Caco-2 (cell line): ENCODE data around the gene SPP1. TPM values are rescaled to one million over a fixed set of nuclear protein-coding genes. Genes with fewer than 3 reads are reported as not detected.
"Not testable (repeated sequence)": the region's sequence is repeated elsewhere in the genome, so short reads cannot be mapped to it uniquely, and the experiment has no call there.

Source experiments
- BruUV-seq: library from RNA; stranded (reverse); fragments of 400-500 nt; replicated peaks from 2 replicates; lab custom pipeline; 2021; lab: Mats Ljungman, UMichigan
- CTCF ChIA-PET: fragments of 300-600 bp; sonication (Branson Sonifier 250); formaldehyde crosslinking; loops from one replicate; lab custom pipeline; 2022; ENCODE audit warnings: antibody characterized with exemption; lab: Charles Lee
- POLR2A ChIA-PET: fragments of 300-600 bp; sonication (Branson Sonifier 250); formaldehyde crosslinking; loops from one replicate; lab custom pipeline; 2022; ENCODE audit warnings: antibody characterized with exemption; lab: Charles Lee
- DNase-seq, 2 experiments: peaks; one replicate each; pipeline versions ENCODE4 v3.0.0 to v3.0.0-alpha.2; 2020 to 2022
- H3K27me3 ChIP-seq: replicated peaks from 2 replicates; pipeline ENCODE4 v1.6.0; 2011; ENCODE audit warnings: low read length; ENCODE audit not compliant: control insufficient read depth, insufficient read depth
- H3K36me3 ChIP-seq: 2 replicates; pipeline ENCODE4 v1.5.1; 2011; ENCODE audit warnings: low read length; ENCODE audit not compliant: control insufficient read depth, insufficient read depth
- H3K4me1 ChIP-seq: fragments of 250-450 bp; sonication (Bioruptor Pico); 2 replicates; pipeline ENCODE4 v1.5.1; 2020; ENCODE audit warnings: mild to moderate bottlenecking
- H3K4me3 ChIP-seq: 2 replicates; pipeline ENCODE4 v1.5.1; 2011; ENCODE audit warnings: low read depth, mild to moderate bottlenecking, control low read depth, low read length
- H3K9me3 ChIP-seq: fragments of 250-450 bp; sonication (Bioruptor Pico); 2 replicates; pipeline ENCODE4 v1.5.1; 2020; ENCODE audit warnings: mild to moderate bottlenecking, moderate library complexity
- H3K27ac Mint-ChIP-seq: one replicate; pipeline ENCODE4 v1.8.0; 2022; ENCODE audit warnings: mixed read lengths; ENCODE audit not compliant: unreplicated experiment
- H3K27me3 Mint-ChIP-seq: one replicate; pipeline ENCODE4 v1.8.0; 2022; ENCODE audit warnings: mixed read lengths; ENCODE audit not compliant: insufficient read depth, unreplicated experiment
- H3K36me3 Mint-ChIP-seq: one replicate; pipeline ENCODE4 v1.8.0; 2022; ENCODE audit warnings: mild to moderate bottlenecking, mixed read lengths; ENCODE audit not compliant: insufficient read depth, unreplicated experiment
- H3K4me1 Mint-ChIP-seq: one replicate; pipeline ENCODE4 v1.8.0; 2022; ENCODE audit warnings: low read depth, mixed read lengths; ENCODE audit not compliant: unreplicated experiment
- H3K4me3 Mint-ChIP-seq: one replicate; pipeline ENCODE4 v1.8.0; 2022; ENCODE audit warnings: mild to moderate bottlenecking, moderate library complexity, mixed read lengths; ENCODE audit not compliant: unreplicated experiment
- H3K9me3 Mint-ChIP-seq: one replicate; pipeline ENCODE4 v1.8.0; 2022; ENCODE audit warnings: mixed read lengths; ENCODE audit not compliant: unreplicated experiment
- CTCF ChIP-seq, 2 experiments: fragments of 200-600 bp in 1 of 2; IDR thresholded peaks; 1 replicate in 1 of 2; 2 replicates in 1 of 2; pipeline versions ENCODE4 v1.5.1 to v1.8.0; 2011 to 2022; ENCODE audit warnings: antibody characterized with exemption in 1 of 2, control low read depth in 1 of 2, inconsistent platforms in 1 of 2, low read depth in 1 of 2, low read length in 1 of 2, mild to moderate bottlenecking in 1 of 2, moderate library complexity in 1 of 2; ENCODE audit not compliant: insufficient read depth in 1 of 2, severe bottlenecking in 1 of 2, unreplicated experiment in 1 of 2
- intact Hi-C: fragments of 100-400 bp; cut with micrococcal nuclease; formaldehyde crosslinking; loops from one replicate; pipeline ENCODE4 v1.10.0; 2022; ENCODE audit not compliant: unreplicated experiment
- total RNA-seq: library from RNA; stranded (reverse); gene quantifications from 2 replicates; pipeline ENCODE4 v1.2.3, GENCODE V29; 2022

SPP1 gene
- total RNA-seq, 1 experiment from 2014 or later = 0.77 TPM

- Histone ChIP-seq H3K4me3 (no peak overlapping the region), H3K27me3 (no peaks in the 10 kb centered on the region), H3K9me3 (no peaks in the 10 kb centered on the region), H3K4me1 (no peaks in the 10 kb centered on the region), H3K36me3 (no peaks in the 10 kb centered on the region)
- POLR2A ChIA-PET = no interaction called here
- no peak for TF ChIP-seq CTCF (IDR thresholded peaks at IDR 0.05; ENCODE audit: insufficient read depth in 1 of 2, low read depth in 1 of 2, low read length in 1 of 2, severe bottlenecking in 1 of 2, unreplicated experiment in 1 of 2)
- Mint-ChIP-seq H3K27me3 (peaks cover 20% of the 10 kb centered on the region), H3K36me3 (no peaks in the 10 kb centered on the region), H3K4me3 (no peak overlapping the region), H3K4me1 (no peaks in the 10 kb centered on the region), H3K27ac (no peak overlapping the region), H3K9me3 (no peaks in the 10 kb centered on the region)
- DNase-seq = no peak
- CTCF ChIA-PET = no interaction called here
- intact Hi-C loops = no loop called here
- BruUV-seq = no TSS peak
Observed at GRCh38 chr4:87989765-87990164, 14.3 kb downstream of the SPP1 start.

- Mint-ChIP-seq H3K36me3 (no peaks in the 10 kb centered on the region), H3K4me1 (no peaks in the 10 kb centered on the region), H3K27ac (no peak overlapping the region), H3K9me3 (no peaks in the 10 kb centered on the region), H3K27me3 (peaks cover 12% of the 10 kb centered on the region), H3K4me3 (no peak overlapping the region)
- intact Hi-C loops = no loop called here
- BruUV-seq = no TSS peak
- CTCF ChIA-PET = no interaction called here
- POLR2A ChIA-PET = no interaction called here
- no peaks in the 10 kb centered on the region for H3K36me3 ChIP-seq
- no peak for DNase-seq
- H3K9me3 ChIP-seq = no peaks in the 10 kb centered on the region
- no peaks in the 10 kb centered on the region for H3K4me1 ChIP-seq
- H3K4me3 ChIP-seq = no peak overlapping the region
- no peak for TF ChIP-seq CTCF (IDR thresholded peaks at IDR 0.05; ENCODE audit: insufficient read depth in 1 of 2, low read depth in 1 of 2, low read length in 1 of 2, severe bottlenecking in 1 of 2, unreplicated experiment in 1 of 2)
- no peaks in the 10 kb centered on the region for H3K27me3 ChIP-seq
Observed at GRCh38 chr4:87995435-87995834, 19.9 kb downstream of the SPP1 start.

GRCh38 chr4:87999191-87999691 lies 23.7 kb downstream of the SPP1 start:
- H3K36me3 ChIP-seq, H3K4me1 Mint-ChIP-seq, H3K4me3 Mint-ChIP-seq, DNase-seq, CTCF ChIA-PET, BruUV-seq, H3K4me3 ChIP-seq, H3K9me3 ChIP-seq, H3K36me3 Mint-ChIP-seq, H3K27me3 ChIP-seq, H3K9me3 Mint-ChIP-seq, POLR2A ChIA-PET, H3K27ac Mint-ChIP-seq, H3K4me1 ChIP-seq, intact Hi-C loops: not testable (repeated sequence)
- peak in 1 of 2 experiments; percentile 20 for TF ChIP-seq CTCF (IDR thresholded peaks at IDR 0.05; ENCODE audit: insufficient read depth in 1 of 2, low read depth in 1 of 2, low read length in 1 of 2, severe bottlenecking in 1 of 2, unreplicated experiment in 1 of 2)
- H3K27me3 Mint-ChIP-seq = peaks cover 13% of the 10 kb centered on the region
